ENCODE data around the gene TRMT10C.

DNA sequence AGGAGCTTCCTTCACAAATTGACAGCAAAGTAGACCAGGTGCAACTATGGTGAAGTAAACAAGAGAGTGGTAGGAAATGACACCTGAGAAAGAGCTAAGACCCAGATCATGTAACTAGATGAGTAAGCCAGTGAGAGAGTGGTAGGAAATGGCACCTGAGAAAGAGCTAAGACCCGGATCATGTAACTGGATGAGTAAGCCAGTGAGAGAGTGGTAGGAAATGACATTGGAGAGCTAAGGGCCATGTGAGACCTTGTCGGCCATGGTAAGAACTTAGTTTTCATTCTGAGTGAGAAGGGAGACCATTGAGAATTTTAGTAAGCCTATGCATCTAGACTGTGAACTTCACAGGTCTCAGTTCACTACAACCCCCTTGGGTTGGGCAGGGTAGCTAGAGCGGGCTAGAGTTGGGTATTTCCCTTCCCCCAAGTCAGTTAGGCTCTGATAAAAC lies 43.2 kb upstream of the TRMT10C start:
- TF ChIP-seq, protein P1, sequence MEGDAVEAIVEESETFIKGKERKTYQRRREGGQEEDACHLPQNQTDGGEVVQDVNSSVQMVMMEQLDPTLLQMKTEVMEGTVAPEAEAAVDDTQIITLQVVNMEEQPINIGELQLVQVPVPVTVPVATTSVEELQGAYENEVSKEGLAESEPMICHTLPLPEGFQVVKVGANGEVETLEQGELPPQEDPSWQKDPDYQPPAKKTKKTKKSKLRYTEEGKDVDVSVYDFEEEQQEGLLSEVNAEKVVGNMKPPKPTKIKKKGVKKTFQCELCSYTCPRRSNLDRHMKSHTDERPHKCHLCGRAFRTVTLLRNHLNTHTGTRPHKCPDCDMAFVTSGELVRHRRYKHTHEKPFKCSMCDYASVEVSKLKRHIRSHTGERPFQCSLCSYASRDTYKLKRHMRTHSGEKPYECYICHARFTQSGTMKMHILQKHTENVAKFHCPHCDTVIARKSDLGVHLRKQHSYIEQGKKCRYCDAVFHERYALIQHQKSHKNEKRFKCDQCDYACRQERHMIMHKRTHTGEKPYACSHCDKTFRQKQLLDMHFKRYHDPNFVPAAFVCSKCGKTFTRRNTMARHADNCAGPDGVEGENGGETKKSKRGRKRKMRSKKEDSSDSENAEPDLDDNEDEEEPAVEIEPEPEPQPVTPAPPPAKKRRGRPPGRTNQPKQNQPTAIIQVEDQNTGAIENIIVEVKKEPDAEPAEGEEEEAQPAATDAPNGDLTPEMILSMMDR (conservative IDR thresholded peaks at IDR 0.05; ENCODE audit: low read depth, low read length), result no peak
- TF ChIP-seq EZH2 (IDR thresholded peaks at IDR 0.05; ENCODE audit: borderline replicate concordance, low read depth, low read length, poor library complexity, severe bottlenecking), result no peak
